LNCaP clone FGC (cell line): Measurements from ENCODE around the gene MMD2.

Experiments used
- DNase-seq: peaks from one replicate; pipeline ENCODE4 v3.0.0-alpha.2; 2011; ENCODE audit warnings: low read depth
- H3K4me3 ChIP-seq: 2 replicates; pipeline ENCODE4 v1.5.1; 2011; ENCODE audit warnings: mild to moderate bottlenecking, low read depth, low read length, control low read depth
- CTCF ChIP-seq: IDR thresholded peaks from 2 replicates; pipeline ENCODE4 v1.5.1; 2012; ENCODE audit warnings: mild to moderate bottlenecking; ENCODE audit not compliant: control insufficient read depth, insufficient read depth; ENCODE audit errors: extremely low read depth

MMD2 gene

GRCh38 chr7:4861227-4861626, 97.8 kb downstream of the MMD2 start:
- no peak for DNase-seq
- no peak for TF ChIP-seq CTCF
- no peak overlapping the region for H3K4me3 ChIP-seq

- no peak for TF ChIP-seq CTCF
- DNase-seq = no peak
- no peak overlapping the region for H3K4me3 ChIP-seq
These were observed 101.8 kb downstream of the MMD2 start for GRCh38 chr7:4857189-4857588.

- TF ChIP-seq CTCF = no peak
- DNase-seq = no peak
These were observed 102.5 kb downstream of the MMD2 start for GRCh38 chr7:4856336-4857057.

More at GRCh38 chr7:4856336-4857057, 102.5 kb downstream of the MMD2 start:
- H3K4me3 ChIP-seq = no peak overlapping the region
